Fibroblast of lung (primary cell): ENCODE data around the gene AKAP6.

Source experiments
- CTCF ChIP-seq, 2 donors: IDR thresholded peaks in 1 of 2; conservative IDR thresholded peaks in 1 of 2; 1 replicate in 1 of 2; 2 replicates in 1 of 2; pipeline ENCODE4 v1.5.1; 2011 to 2012; ENCODE audit warnings: low read length in 2 of 2, control low read depth in 1 of 2, inconsistent platforms in 1 of 2, low read depth in 1 of 2, mild to moderate bottlenecking in 1 of 2
- EZH2 ChIP-seq: IDR thresholded peaks from 2 replicates; pipeline ENCODE4 v1.5.1; 2012; ENCODE audit warnings: low read length, control low read depth, mild to moderate bottlenecking; ENCODE audit errors: missing control alignments

DNA sequence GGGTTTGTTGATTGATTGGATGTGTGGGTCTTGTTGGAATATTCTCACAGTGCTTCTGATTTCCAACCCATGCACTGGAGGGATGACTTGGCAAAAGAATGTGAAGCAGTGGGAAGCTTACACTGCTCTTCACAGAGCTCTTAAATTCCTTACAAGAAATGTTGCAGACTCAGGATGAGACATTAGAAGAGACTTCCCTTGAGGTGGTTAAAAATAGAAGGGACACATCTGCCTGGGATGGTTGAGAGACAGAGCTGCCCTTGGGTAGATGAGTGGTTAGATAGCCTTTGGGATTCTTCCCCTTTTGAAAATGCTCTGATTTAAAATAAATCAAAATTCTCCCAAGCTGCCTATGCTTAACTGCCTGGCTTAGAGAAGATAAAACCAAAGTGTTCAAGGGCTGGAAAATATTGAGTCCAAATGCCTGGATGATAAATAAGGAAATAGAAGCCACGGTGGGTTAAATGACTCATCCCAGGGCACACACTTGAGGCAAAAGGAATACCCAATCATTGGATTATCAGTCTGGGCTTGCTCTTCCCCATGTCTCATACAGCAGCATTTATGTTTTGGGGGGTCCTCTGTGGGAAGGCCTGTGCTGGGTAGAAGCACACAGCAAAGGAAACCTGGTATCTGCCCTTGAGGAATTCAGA, 264.3 kb downstream of the AKAP6 start:
- TF ChIP-seq CTCF (conservative IDR thresholded peaks at IDR 0.05 in 1 of 2, IDR thresholded peaks at IDR 0.05 in 1 of 2; ENCODE audit: low read depth in 1 of 2, low read length in 2 of 2) (no peak), EZH2 (no peak)
